ENCODE results near the gene NUFIP1.

DNA sequence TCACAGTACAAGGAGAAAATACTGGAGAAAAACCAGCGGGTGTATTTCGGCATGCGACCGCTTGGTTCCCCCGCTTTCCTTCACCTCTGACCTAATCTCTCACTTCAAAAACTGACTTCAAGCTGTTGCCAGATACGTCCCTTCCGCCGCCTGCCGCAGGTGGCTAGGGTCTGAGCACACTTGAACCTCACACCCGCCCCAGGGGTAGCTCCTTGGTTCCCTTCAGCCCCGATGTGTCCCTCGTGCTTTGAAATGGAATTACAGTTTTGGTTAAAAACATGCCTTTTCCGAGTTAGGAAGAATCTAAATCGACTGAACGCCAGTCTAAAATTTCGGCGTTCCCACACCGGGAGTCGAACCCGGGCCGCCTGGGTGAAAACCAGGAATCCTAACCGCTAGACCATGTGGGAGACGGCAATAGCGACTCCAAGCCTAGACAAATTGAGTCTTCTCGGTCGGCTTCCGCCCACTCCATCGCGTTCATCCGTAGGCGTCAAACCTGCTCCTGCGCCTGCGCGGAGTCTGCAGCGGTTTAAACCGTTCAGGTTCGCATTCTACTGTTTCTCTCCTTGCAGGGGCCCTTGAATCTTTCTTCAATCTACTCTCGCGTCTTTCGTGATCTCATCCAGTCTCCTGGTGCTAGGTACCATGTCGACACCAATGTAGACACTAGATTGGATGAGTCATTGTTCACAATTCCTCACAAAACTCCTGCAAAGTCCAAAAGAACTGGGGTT lies 71.5 kb downstream of the NUFIP1 start:
- peak; percentile 70 to 83 for TF ChIP-seq POLR2A (IDR thresholded peaks at IDR 0.05)
- TF ChIP-seq, protein P1, sequence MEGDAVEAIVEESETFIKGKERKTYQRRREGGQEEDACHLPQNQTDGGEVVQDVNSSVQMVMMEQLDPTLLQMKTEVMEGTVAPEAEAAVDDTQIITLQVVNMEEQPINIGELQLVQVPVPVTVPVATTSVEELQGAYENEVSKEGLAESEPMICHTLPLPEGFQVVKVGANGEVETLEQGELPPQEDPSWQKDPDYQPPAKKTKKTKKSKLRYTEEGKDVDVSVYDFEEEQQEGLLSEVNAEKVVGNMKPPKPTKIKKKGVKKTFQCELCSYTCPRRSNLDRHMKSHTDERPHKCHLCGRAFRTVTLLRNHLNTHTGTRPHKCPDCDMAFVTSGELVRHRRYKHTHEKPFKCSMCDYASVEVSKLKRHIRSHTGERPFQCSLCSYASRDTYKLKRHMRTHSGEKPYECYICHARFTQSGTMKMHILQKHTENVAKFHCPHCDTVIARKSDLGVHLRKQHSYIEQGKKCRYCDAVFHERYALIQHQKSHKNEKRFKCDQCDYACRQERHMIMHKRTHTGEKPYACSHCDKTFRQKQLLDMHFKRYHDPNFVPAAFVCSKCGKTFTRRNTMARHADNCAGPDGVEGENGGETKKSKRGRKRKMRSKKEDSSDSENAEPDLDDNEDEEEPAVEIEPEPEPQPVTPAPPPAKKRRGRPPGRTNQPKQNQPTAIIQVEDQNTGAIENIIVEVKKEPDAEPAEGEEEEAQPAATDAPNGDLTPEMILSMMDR (IDR thresholded peaks at IDR 0.05 in 4 of 5, conservative IDR thresholded peaks at IDR 0.05 in 1 of 5), result peak; percentile 45 to 71 (median 59)
